Heart left ventricle (tissue), 16 donors: ENCODE data around the gene PTPRK. TPM values are rescaled to one million over a fixed set of nuclear protein-coding genes. Genes with fewer than 3 reads are reported as not detected.

Experiments
- ATAC-seq, 4 donors: fragments of 200-7000 bp; cut with Tn5 transposase; one replicate each; pipeline ENCODE4 v1.9.1; 2020 to 2022; ENCODE audit warnings: moderate library complexity in 4 of 4, mild to moderate bottlenecking in 3 of 4, moderate number of reproducible peaks in 1 of 4
- DNase-seq, 5 donors: peaks; one replicate each; pipeline ENCODE4 v3.0.0-alpha.2; 2020
- H3K27ac ChIP-seq, 12 donors: fragments of 200-600 bp; sonication (generic) in 4 of 12; one replicate each; pipeline versions ENCODE4 v1.5.0 to v1.8.0; 2016 to 2022; ENCODE audit warnings: mild to moderate bottlenecking in 2 of 12
- H3K27me3 ChIP-seq, 9 donors: fragments of 200-600 bp; sonication (generic) in 2 of 9; one replicate each; pipeline versions ENCODE4 v1.5.1 to v1.8.0; 2016 to 2022; ENCODE audit warnings: mild to moderate bottlenecking in 3 of 9
- H3K36me3 ChIP-seq, 9 donors: fragments of 200-600 bp; sonication (generic) in 2 of 9; one replicate each; pipeline versions ENCODE4 v1.5.0 to v1.8.0; 2018 to 2022; ENCODE audit warnings: mild to moderate bottlenecking in 2 of 9
- H3K4me1 ChIP-seq, 12 donors: fragments of 200-600 bp; sonication (generic) in 4 of 12; one replicate each; pipeline versions ENCODE4 v1.5.0 to v1.8.0; 2016 to 2022; ENCODE audit warnings: mild to moderate bottlenecking in 3 of 12
- H3K4me3 ChIP-seq, 12 donors: fragments of 200-600 bp; sonication (generic) in 4 of 12; one replicate each; pipeline versions ENCODE4 v1.5.0 to v1.8.0; 2017 to 2022; ENCODE audit warnings: mild to moderate bottlenecking in 9 of 12, moderate library complexity in 4 of 12
- H3K9me3 ChIP-seq, 12 donors: fragments of 200-600 bp; sonication (generic) in 4 of 12; one replicate each; pipeline versions ENCODE4 v1.5.0 to v1.8.0; 2016 to 2022; ENCODE audit warnings: mild to moderate bottlenecking in 1 of 12
- POLR2A ChIP-seq, 2 donors: fragments of 450-650 bp; IDR thresholded peaks; one replicate each; pipeline ENCODE4 v1.6.1; 2017; ENCODE audit warnings: antibody characterized with exemption in 2 of 2, mild to moderate bottlenecking in 2 of 2, moderate library complexity in 2 of 2
- WGBS, 4 donors: extraction: QIAGEN DNeasy Blood & Tissue Kit in 2 of 4; methylation state at CpG; one replicate each; pipeline versions ENCODE4 v1.1.5 to v1.1.7; 2013 to 2018; 5-methylcytosine and 5-hydroxymethylcytosine counted together
- intact Hi-C, 10 donors: fragments of 100-400 bp; cut with DNase I; formaldehyde crosslinking; loops; one replicate each; pipeline versions ENCODE4 v1.11.1 to v1.14.2; 2022
- polyA plus RNA-seq, 2 donors: library from polyadenylated mRNA; stranded (reverse); fragments of 200-250 nt; gene quantifications; one replicate each; pipeline ENCODE4 v1.2.3, GENCODE V29; 2013
- total RNA-seq, 9 donors: library from RNA; depleted of rRNA in 2 of 9; stranded (reverse); fragments of >200 nt in 2 of 9; fragmentation: NEBNext Ultra II Directional in 3 of 9; extraction: Animal tissue kit (Norgen Biotek cat#: 25700) in 3 of 9; gene quantifications; one replicate each; pipeline versions ENCODE4 v1.1.0 to v1.2.4, GENCODE V29; 2016 to 2023
- TF ChIP-seq, protein P1 (sequence below), 12 donors: fragments of 200-600 bp; sonication (generic) in 4 of 12; IDR thresholded peaks; one replicate each; pipeline versions ENCODE4 v1.5.0 to v1.8.0; 2018 to 2022; ENCODE audit warnings: antibody characterized with exemption in 12 of 12, mild to moderate bottlenecking in 5 of 12
- donor health status: ischemic (EF 13 %, LVEDD 7.1; RV severe dilation, severe dysfunction).
- donor health status: healthy with polysubstance abuse.
- donor health status: DM: no; HTN: yes; CAD: no.
- donor health status: DM: no; HTN: no; CAD: no.
- donor health status: ischemic (EF 25% LVEDD 6.9; RV normal size, moderate dysfunction).
- donor health status: ischemic (EF 25% LVEDD 5.7; RV mildly dilated, moderate dysfunction).
- donor health status: healthy.
- donor health status: DM: yes; HTN: yes; CAD: no.
- donor health status: ischemic (EF 35%, LVEDD 5.7; RV mildly dilated, moderate dysfunction).
- donor health status: nonischemic (EF 11% LVEDD 7.7; RV severe dilation, severe dysfunction).
- donor health status: DM: yes; HTN: yes; CAD: no.
- donor health status: PGD.
- donor health status: ischemic (EF 29% LVEDD 5.4; RV normal size, mild dysfunction).
- donor health status: nonischemic (EF 23%, LVEDD 6.1; RV moderate dilation, normal function).

PTPRK gene
- total and polyA plus RNA-seq, 11 donors: 5.4 to 50.8 (median 38.5) TPM

DNA sequence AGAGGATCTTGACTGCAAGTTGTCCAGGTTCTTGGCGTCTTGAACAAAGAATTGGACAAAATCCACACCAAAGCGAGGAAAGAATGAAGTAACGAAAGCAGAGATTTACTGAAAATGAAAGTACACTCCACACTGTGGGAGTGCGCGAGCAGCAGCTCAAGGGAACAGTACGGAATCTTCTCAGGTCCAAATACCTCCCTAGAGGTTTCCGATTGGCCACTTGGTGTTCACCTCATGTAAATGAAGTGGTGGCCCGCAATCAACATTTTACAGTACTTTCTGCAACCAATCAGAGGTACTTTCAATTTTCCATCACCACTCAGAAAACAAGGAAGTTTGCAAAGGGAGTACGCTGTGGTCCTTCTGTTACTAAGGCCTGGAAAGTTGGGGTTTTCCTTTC is 122.4 kb downstream of the PTPRK start:
- H3K9me3 ChIP-seq: no peaks in the 10 kb centered on the region
- H3K4me3 ChIP-seq: no peak overlapping the region
- H3K4me1 ChIP-seq: peaks cover 0 to 18% (median 7%) of the 10 kb centered on the region in 12 donors
- 92 to 98% (median 94%) methylated on average over 9 of the region's 9 CpGs for WGBS, 4 donors
- intact Hi-C loops: no loop called here
- no peak for DNase-seq
- H3K27ac ChIP-seq: no peak overlapping the region
- H3K27me3 ChIP-seq: no peaks in the 10 kb centered on the region
- H3K36me3 ChIP-seq: peaks cover 0 to 6% (median 0%) of the 10 kb centered on the region in 9 donors
- no peak for ATAC-seq
- TF ChIP-seq, protein P1, sequence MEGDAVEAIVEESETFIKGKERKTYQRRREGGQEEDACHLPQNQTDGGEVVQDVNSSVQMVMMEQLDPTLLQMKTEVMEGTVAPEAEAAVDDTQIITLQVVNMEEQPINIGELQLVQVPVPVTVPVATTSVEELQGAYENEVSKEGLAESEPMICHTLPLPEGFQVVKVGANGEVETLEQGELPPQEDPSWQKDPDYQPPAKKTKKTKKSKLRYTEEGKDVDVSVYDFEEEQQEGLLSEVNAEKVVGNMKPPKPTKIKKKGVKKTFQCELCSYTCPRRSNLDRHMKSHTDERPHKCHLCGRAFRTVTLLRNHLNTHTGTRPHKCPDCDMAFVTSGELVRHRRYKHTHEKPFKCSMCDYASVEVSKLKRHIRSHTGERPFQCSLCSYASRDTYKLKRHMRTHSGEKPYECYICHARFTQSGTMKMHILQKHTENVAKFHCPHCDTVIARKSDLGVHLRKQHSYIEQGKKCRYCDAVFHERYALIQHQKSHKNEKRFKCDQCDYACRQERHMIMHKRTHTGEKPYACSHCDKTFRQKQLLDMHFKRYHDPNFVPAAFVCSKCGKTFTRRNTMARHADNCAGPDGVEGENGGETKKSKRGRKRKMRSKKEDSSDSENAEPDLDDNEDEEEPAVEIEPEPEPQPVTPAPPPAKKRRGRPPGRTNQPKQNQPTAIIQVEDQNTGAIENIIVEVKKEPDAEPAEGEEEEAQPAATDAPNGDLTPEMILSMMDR (IDR thresholded peaks at IDR 0.05): no peak
- no peak for TF ChIP-seq POLR2A (IDR thresholded peaks at IDR 0.05)

DNA sequence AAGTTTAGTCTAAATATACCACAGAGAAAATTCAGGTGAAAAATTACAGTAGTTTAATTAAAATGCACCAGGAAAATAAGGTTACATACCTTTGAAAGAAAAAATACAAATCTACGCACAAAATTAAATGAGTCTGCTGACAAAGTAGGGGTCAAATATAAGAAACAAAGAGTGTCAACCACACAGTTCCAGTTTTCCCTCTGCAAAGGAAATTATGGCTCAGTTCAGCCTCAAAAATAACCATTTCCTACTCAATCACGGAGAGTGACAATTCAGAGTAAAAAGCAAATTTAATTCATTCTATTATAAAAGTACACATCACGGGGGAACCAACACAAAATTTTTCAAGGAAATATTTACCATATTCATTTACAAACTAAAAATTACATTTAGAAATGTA is 124.8 kb downstream of the PTPRK start:
- Histone ChIP-seq H3K4me3 (no peak overlapping the region), H3K27me3 (no peaks in the 10 kb centered on the region), H3K9me3 (no peaks in the 10 kb centered on the region), H3K36me3 (peaks cover 0 to 6% (median 0%) of the 10 kb centered on the region in 9 donors), H3K27ac (no peak overlapping the region), H3K4me1 (peaks cover 0 to 19% (median 6%) of the 10 kb centered on the region in 12 donors)
- intact Hi-C loops: no loop called here
- DNase-seq: no peak
- ATAC-seq: no peak
- 86 to 91% (median 90%) methylated on average over 3 of the region's 3 CpGs for WGBS, 4 donors
- TF ChIP-seq, protein P1 (IDR thresholded peaks at IDR 0.05): no peak
- no peak for TF ChIP-seq POLR2A (IDR thresholded peaks at IDR 0.05)

DNA sequence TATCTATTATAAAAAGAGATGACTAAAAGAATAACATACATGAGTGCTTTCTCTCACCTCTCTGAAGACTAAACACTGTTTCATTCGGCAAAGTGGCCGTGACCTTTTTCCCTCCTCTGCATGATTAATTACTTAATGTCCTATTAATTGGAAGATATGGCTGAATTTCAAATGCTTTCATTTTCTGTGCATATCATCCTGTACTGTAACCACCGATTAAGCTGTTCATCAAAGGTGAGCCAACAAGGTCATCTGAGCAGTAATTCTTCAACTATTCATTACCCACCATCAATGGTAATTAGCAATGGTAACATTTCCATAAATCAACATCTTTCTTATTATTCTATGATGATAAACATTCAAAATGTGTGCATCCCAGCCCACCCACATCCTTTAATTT is 125.2 kb downstream of the PTPRK start:
- no peak overlapping the region for H3K4me3 ChIP-seq
- H3K36me3 ChIP-seq: peaks cover 0 to 6% (median 0%) of the 10 kb centered on the region in 9 donors
- H3K4me1 ChIP-seq: peaks cover 0 to 24% (median 8%) of the 10 kb centered on the region in 12 donors
- no peaks in the 10 kb centered on the region for H3K27me3 ChIP-seq
- no peak for TF ChIP-seq POLR2A (IDR thresholded peaks at IDR 0.05)
- TF ChIP-seq, protein P1 (IDR thresholded peaks at IDR 0.05): no peak
- intact Hi-C loops: no loop called here
- WGBS, 4 donors: 45 to 56% (median 49%) methylated on average over 3 of the region's 3 CpGs
- no peak for ATAC-seq
- H3K9me3 ChIP-seq: no peaks in the 10 kb centered on the region
- H3K27ac ChIP-seq: no peak overlapping the region
- DNase-seq: no peak

DNA sequence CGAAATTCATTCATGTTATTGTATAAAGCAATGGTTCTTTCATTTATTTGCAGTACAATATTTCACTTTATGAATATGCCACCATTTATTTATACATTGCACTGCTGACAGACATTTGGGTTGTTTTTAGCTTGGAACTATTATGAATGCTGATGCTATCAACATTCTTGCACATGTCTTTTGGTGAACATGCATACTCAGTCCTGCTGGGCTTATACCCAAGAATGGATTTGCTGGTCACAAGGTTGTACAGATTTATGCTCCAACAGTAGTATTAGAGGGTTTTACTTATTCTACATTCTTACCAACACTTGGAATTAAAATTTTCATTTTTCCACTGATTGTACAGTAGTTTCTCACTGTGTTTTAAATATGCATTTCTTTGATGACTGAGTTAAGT is 126.2 kb downstream of the PTPRK start:
- no peak for TF ChIP-seq POLR2A (IDR thresholded peaks at IDR 0.05)
- TF ChIP-seq, protein P1 (IDR thresholded peaks at IDR 0.05): no peak
- Histone ChIP-seq H3K36me3 (peaks cover 0 to 6% (median 0%) of the 10 kb centered on the region in 9 donors), H3K27ac (no peak overlapping the region), H3K9me3 (no peaks in the 10 kb centered on the region), H3K27me3 (no peaks in the 10 kb centered on the region), H3K4me1 (peaks cover 0 to 31% (median 12%) of the 10 kb centered on the region in 12 donors), H3K4me3 (no peak overlapping the region)
- 92 to 100% (median 98%) methylated on average over 1 of the region's 1 CpG for WGBS, 4 donors
- DNase-seq: no peak
- intact Hi-C loops: no loop called here
- ATAC-seq: peak in 2 of 4 donors; percentile 32 to 53
